ENCODE measurements around the gene TPGS1. TPM values are rescaled to one million over a fixed set of nuclear protein-coding genes. Genes with fewer than 3 reads are reported as not detected.

Gene TPGS1
- total RNA-seq (10 to 100 TPM in 3 of 5 donors, 1 to 10 TPM in 2; 1.2 to 65.5 (median 15.2) TPM), polyA plus RNA-seq (10 to 100 TPM; 26.3 to 33.8 (median 26.4) TPM)
- long read RNA-seq, donor 1, partial matches to known transcripts, result 0 of 2 reads
- long read RNA-seq, donor 1, other reads (novel, unspliced or antisense), result 0 of 2 reads
- long read RNA-seq, donor 2, transcript TPGS1-201 (2 exons, 1,114 nt), result major isoform, 10 of 11 reads
- long read RNA-seq, donor 2, partial matches to known transcripts, result 0 of 11 reads
- long read RNA-seq, donor 2, other reads (novel, unspliced or antisense), result 0 of 11 reads
- long read RNA-seq, donor 3, partial matches to known transcripts, result 0 of 4 reads
- long read RNA-seq, donor 3, other reads (novel, unspliced or antisense), result 0 of 4 reads
- long read RNA-seq, donor 4, partial matches to known transcripts, result 0 of 2 reads
- long read RNA-seq, donor 4, other reads (novel, unspliced or antisense), result 0 of 2 reads
- long read RNA-seq, donor 5, transcript TPGS1-201 (2 exons, 1,114 nt), result major isoform, 5 of 7 reads
- long read RNA-seq, donor 5, partial matches to known transcripts, result 0 of 7 reads
- long read RNA-seq, donor 5, other reads (novel, unspliced or antisense), result 0 of 7 reads
- long read RNA-seq, donor 6, transcript TPGS1-201 (2 exons, 1,114 nt), result major isoform, 15 of 17 reads
- long read RNA-seq, donor 6, partial matches to known transcripts, result 0 of 17 reads
- long read RNA-seq, donor 6, other reads (novel, unspliced or antisense), result 0 of 17 reads
- long read RNA-seq, donor 7, transcript TPGS1-201 (2 exons, 1,114 nt), result major isoform, 12 of 13 reads
- long read RNA-seq, donor 7, partial matches to known transcripts, result 0 of 13 reads
- long read RNA-seq, donor 7, other reads (novel, unspliced or antisense), result 0 of 13 reads
- long read RNA-seq, donor 8, transcript TPGS1-201 (2 exons, 1,114 nt), result major isoform, 14 of 14 reads
- long read RNA-seq, donor 8, partial matches to known transcripts, result 0 of 14 reads
- long read RNA-seq, donor 8, other reads (novel, unspliced or antisense), result 0 of 14 reads
- long read RNA-seq, donor 9, transcript TPGS1-201 (2 exons, 1,114 nt), result major isoform, 8 of 9 reads
- long read RNA-seq, donor 9, partial matches to known transcripts, result 0 of 9 reads
- long read RNA-seq, donor 9, other reads (novel, unspliced or antisense), result 0 of 9 reads
- long read RNA-seq, donor 10, transcript TPGS1-201 (2 exons, 1,114 nt), result major isoform, 6 of 7 reads
- long read RNA-seq, donor 10, partial matches to known transcripts, result 0 of 7 reads
- long read RNA-seq, donor 10, other reads (novel, unspliced or antisense), result 0 of 7 reads

- DNase-seq, result peak; percentile 78 to 92
- TF ChIP-seq POLR2AphosphoS5 (IDR thresholded peaks at IDR 0.05), result peak; percentile 23 to 82 (median 65)
- TF ChIP-seq CTCF (IDR thresholded peaks at IDR 0.05), result no peak
- TF ChIP-seq POLR2A (IDR thresholded peaks at IDR 0.05), result no peak
- TF ChIP-seq EP300 (IDR thresholded peaks at IDR 0.05), result peak; percentile 2
Observed at GRCh38 chr19:507286-508203, at the start of gene TPGS1. TPGS1 (plus strand) TSS chr19:507497; CDS start chr19:507507, 10 bp downstream.

GRCh38 chr19:457636-458035 lies 49.7 kb upstream of the TPGS1 start:
- Histone ChIP-seq H3K36me3 (peaks cover 0 to 13% (median 0%) of the 10 kb centered on the region in 4 donors), H3K9me3 (no peaks in the 10 kb centered on the region), H3K4me1 (peaks cover 19 to 32% (median 28%) of the 10 kb centered on the region in 4 donors), H3K4me3 (no peak overlapping the region), H3K27ac (no peak overlapping the region), H3K27me3 (peaks cover 0 to 30% (median 14%) of the 10 kb centered on the region in 3 donors)
- DNase-seq, result no peak
- TF ChIP-seq EP300 (IDR thresholded peaks at IDR 0.05) (no peak), POLR2A (IDR thresholded peaks at IDR 0.05) (no peak), CTCF (IDR thresholded peaks at IDR 0.05) (no peak), POLR2AphosphoS5 (IDR thresholded peaks at IDR 0.05) (no peak)
- 92 to 98% (median 96%) methylated on average over 24 to 30 of the region's 30 CpGs for WGBS, 5 donors
- intact Hi-C loops (cut with DNase I; ENCODE audit: low total_unique reads), result no loop called here

More at GRCh38 chr19:507286-508203, at the start of gene TPGS1:
- Histone ChIP-seq H3K4me1 (peaks cover 15 to 46% (median 34%) of the 10 kb centered on the region in 4 donors), H3K9me3 (no peaks in the 10 kb centered on the region), H3K4me3 (peak within 1 kb of the TSS; percentile 77 to 100 (median 100)), H3K27me3 (no peaks in the 10 kb centered on the region), H3K27ac (peak within 1 kb of the TSS; percentile 91 to 98 (median 96)), H3K36me3 (peaks cover 0 to 11% (median 4%) of the 10 kb centered on the region in 4 donors)
- 0 to 6% (median 1%) methylated on average over 8 to 81 of the region's 81 CpGs for WGBS, 5 donors
- intact Hi-C loops (cut with DNase I; ENCODE audit: low total_unique reads), result no loop called here

GRCh38 chr19:458091-459042 lies 48.9 kb upstream of the TPGS1 start:
- Histone ChIP-seq H3K27ac (no peak overlapping the region), H3K4me1 (peaks cover 19 to 32% (median 28%) of the 10 kb centered on the region in 4 donors), H3K36me3 (peaks cover 0 to 13% (median 0%) of the 10 kb centered on the region in 4 donors), H3K27me3 (peaks cover 0 to 32% (median 14%) of the 10 kb centered on the region in 3 donors), H3K9me3 (no peaks in the 10 kb centered on the region), H3K4me3 (no peak overlapping the region)
- intact Hi-C loops (cut with DNase I; ENCODE audit: low total_unique reads), result no loop called here
- TF ChIP-seq POLR2A (IDR thresholded peaks at IDR 0.05) (no peak), CTCF (IDR thresholded peaks at IDR 0.05) (no peak), POLR2AphosphoS5 (IDR thresholded peaks at IDR 0.05) (no peak), EP300 (IDR thresholded peaks at IDR 0.05) (no peak)
- WGBS, 5 donors, result 92 to 98% (median 96%) methylated on average over 48 to 89 of the region's 89 CpGs
- no peak for DNase-seq
